WTC11 (cell line): ENCODE results near the gene PIGK. TPM values are rescaled to one million over a fixed set of nuclear protein-coding genes. Genes with fewer than 3 reads are reported as not detected.
A peak's percentile ranks its signal among the peaks of the same experiment; 100 is the strongest.

Experiments used
- ATAC-seq: fragments of 200-7000 bp; cut with Tn5 transposase; 2 replicates; pipeline ENCODE4 v1.10.0; 2021; ENCODE audit warnings: mild to moderate bottlenecking, moderate library complexity
- CTCF ChIA-PET: fragments of 300-600 bp; sonication (Branson Sonifier 250); formaldehyde crosslinking; loops from one replicate; lab custom pipeline; 2021; ENCODE audit warnings: antibody characterized with exemption; lab: Charles Lee
- POLR2A ChIA-PET: fragments of 350-600 bp; sonication (Branson Sonifier 250); formaldehyde crosslinking; loops from one replicate; lab custom pipeline; 2021; ENCODE audit warnings: antibody characterized with exemption; lab: Charles Lee
- DNase-seq: peaks from one replicate; pipeline ENCODE4 v3.0.0; 2021; ENCODE audit warnings: low spot score
- H3K27ac Mint-ChIP-seq: 2 replicates; pipeline ENCODE4 v1.8.0; 2021; ENCODE audit warnings: mixed read lengths
- H3K27me3 Mint-ChIP-seq: 2 replicates; pipeline ENCODE4 v1.8.0; 2021; ENCODE audit warnings: low read depth, mild to moderate bottlenecking, moderate library complexity, mixed read lengths
- H3K36me3 Mint-ChIP-seq: 2 replicates; pipeline ENCODE4 v1.8.0; 2021; ENCODE audit warnings: mixed read lengths
- H3K4me1 Mint-ChIP-seq: 2 replicates; pipeline ENCODE4 v1.8.0; 2022; ENCODE audit warnings: mixed read lengths
- H3K4me3 Mint-ChIP-seq: 2 replicates; pipeline ENCODE4 v1.8.0; 2021; ENCODE audit warnings: mild to moderate bottlenecking, moderate library complexity, mixed read lengths
- H3K9me3 Mint-ChIP-seq: 2 replicates; pipeline ENCODE4 v1.8.0; 2021; ENCODE audit warnings: mixed read lengths
- AFF4 ChIP-seq: sonication (generic); formaldehyde crosslinking; IDR thresholded peaks from 2 replicates; pipeline ENCODE4 v1.8.1; 2023; ENCODE audit warnings: mild to moderate bottlenecking, missing genetic modification reagents, borderline replicate concordance
- ATF6 ChIP-seq: sonication (generic); formaldehyde crosslinking; IDR thresholded peaks from 2 replicates; pipeline ENCODE4 v1.8.1; 2023; ENCODE audit warnings: mild to moderate bottlenecking, missing genetic modification reagents
- CTCF ChIP-seq: fragments of 200-600 bp; IDR thresholded peaks from 2 replicates; pipeline ENCODE4 v1.8.0; 2022; ENCODE audit warnings: antibody characterized with exemption
- FOXP1 ChIP-seq: sonication (generic); formaldehyde crosslinking; IDR thresholded peaks from 2 replicates; pipeline ENCODE4 v1.8.0; 2022; ENCODE audit warnings: missing genetic modification reagents, mild to moderate bottlenecking, moderate library complexity, borderline replicate concordance
- FOXP4 ChIP-seq: sonication (generic); formaldehyde crosslinking; IDR thresholded peaks from 2 replicates; pipeline ENCODE4 v1.8.0; 2022; ENCODE audit warnings: mild to moderate bottlenecking, missing genetic modification reagents
- KAT7 ChIP-seq: sonication (generic); formaldehyde crosslinking; IDR thresholded peaks from 2 replicates; pipeline ENCODE4 v1.8.1; 2023; ENCODE audit warnings: missing genetic modification reagents, mild to moderate bottlenecking, borderline replicate concordance
- PRRX2 ChIP-seq: fragments of 250-450 bp; sonication (Bioruptor Pico); IDR thresholded peaks from 2 replicates; pipeline ENCODE4 v1.8.0; 2021; ENCODE audit warnings: mild to moderate bottlenecking
- RORB ChIP-seq: fragments of 250-450 bp; sonication (Bioruptor Pico); IDR thresholded peaks from 2 replicates; pipeline ENCODE4 v1.9.0; 2021; ENCODE audit warnings: mild to moderate bottlenecking
- TEAD4 ChIP-seq: sonication (generic); formaldehyde crosslinking; IDR thresholded peaks from 2 replicates; pipeline ENCODE4 v1.8.0; 2022; ENCODE audit warnings: mild to moderate bottlenecking, missing genetic modification reagents
- ZBTB43 ChIP-seq: sonication (generic); formaldehyde crosslinking; IDR thresholded peaks from 2 replicates; pipeline ENCODE4 v1.8.1; 2023; ENCODE audit warnings: mild to moderate bottlenecking, missing genetic modification reagents
- ZNF263 ChIP-seq: sonication (generic); formaldehyde crosslinking; IDR thresholded peaks from 2 replicates; pipeline ENCODE4 v1.8.1; 2022; ENCODE audit warnings: low read depth, mild to moderate bottlenecking, moderate library complexity, missing genetic modification reagents
- ZNF396 ChIP-seq: fragments of 250-450 bp; sonication (Bioruptor Pico); IDR thresholded peaks from 2 replicates; pipeline ENCODE4 v1.8.0; 2021; ENCODE audit warnings: mild to moderate bottlenecking, moderate library complexity, borderline replicate concordance
- ZNF423 ChIP-seq: fragments of 250-450 bp; sonication (Bioruptor Pico); IDR thresholded peaks from 2 replicates; pipeline ENCODE4 v2.1.2; 2022; ENCODE audit warnings: mild to moderate bottlenecking, moderate library complexity
- ZNF671 ChIP-seq: fragments of 250-450 bp; sonication (Bioruptor Pico); IDR thresholded peaks from 2 replicates; pipeline ENCODE4 v1.8.0; 2021; ENCODE audit warnings: mild to moderate bottlenecking
- total RNA-seq: library from RNA; stranded (reverse); gene quantifications from 3 replicates; pipeline ENCODE4 v1.2.3, GENCODE V29; 2021

Gene PIGK
- total RNA-seq, 1 experiment from 2014 or later = 20.5 TPM

GRCh38 chr1:77179632-77180031 is 39.6 kb downstream of the PIGK start:
- Mint-ChIP-seq H3K4me3 (no peak overlapping the region), H3K36me3 (peaks cover 84% of the 10 kb centered on the region), H3K4me1 (peaks cover 15% of the 10 kb centered on the region), H3K27me3 (0 out of 2 replicates have a peak, but pooled peaks cover 8% of the 10 kb centered on the region), H3K9me3 (peaks cover 83% of the 10 kb centered on the region), H3K27ac (no peak overlapping the region)
- ATAC-seq = no peak
- POLR2A ChIA-PET = no interaction called here
- CTCF ChIA-PET = no interaction called here
- no peak for DNase-seq
- TF ChIP-seq TEAD4 (CRISPR knock-in tag) (no peak), FOXP4 (CRISPR knock-in tag) (no peak), KAT7 (no peak), ZBTB43 (CRISPR knock-in tag) (no peak), RORB (CRISPR knock-in tag) (no peak), FOXP1 (no peak), ATF6 (CRISPR knock-in tag) (no peak), AFF4 (CRISPR knock-in tag) (no peak), ZNF396 (no peak)

GRCh38 chr1:77175230-77175844 is 43.9 kb downstream of the PIGK start:
- ATAC-seq = no peak
- Mint-ChIP-seq H3K4me3 (no peak overlapping the region), H3K36me3 (peaks cover 78% of the 10 kb centered on the region), H3K27me3 (0 out of 2 replicates have a peak, but pooled peaks cover 8% of the 10 kb centered on the region), H3K9me3 (peaks cover 79% of the 10 kb centered on the region), H3K27ac (no peak overlapping the region), H3K4me1 (no peaks in the 10 kb centered on the region)
- TF ChIP-seq CTCF (no peak), PRRX2 (CRISPR knock-in tag) (no peak), ZNF263 (CRISPR knock-in tag) (no peak), ZNF671 (CRISPR knock-in tag) (no peak), ZNF423 (CRISPR knock-in tag) (no peak)
- ChIA-PET POLR2A (no interaction called here), CTCF (no interaction called here)
- peak; percentile 17 for DNase-seq
